ENCODE data around the gene PER3. TPM values are rescaled to one million over a fixed set of nuclear protein-coding genes. Genes with fewer than 3 reads are reported as not detected.

PER3 gene
- 1 to 10 TPM; 3.9 to 6.3 TPM for total RNA-seq
- 6.6 TPM for polyA plus RNA-seq (2013, experiment 1 of 2)
- polyA plus RNA-seq (2013, experiment 2 of 2), result 8.0 TPM
- long read RNA-seq, experiment 1, result 0 reads
- long read RNA-seq, experiment 2, partial matches to known transcripts, result 3 of 8 reads
- long read RNA-seq, experiment 2, other reads (novel, unspliced or antisense), result 5 of 8 reads
- long read RNA-seq, experiment 3, result 0 reads
- long read RNA-seq, experiment 4, partial matches to known transcripts, result 0 of 1 reads
- long read RNA-seq, experiment 4, other reads (novel, unspliced or antisense), result 1 of 1 reads

- H3K36me3 ChIP-seq (ENCODE audit: control insufficient read depth, insufficient read depth, low read length), result peaks cover 28% of the 10 kb centered on the region
- WGBS, 2 experiments (ENCODE audit: insufficient coverage in 1 of 2, insufficient read length in 1 of 2), result 0 to 1% methylated on average over 9 to 90 of the region's 90 CpGs
- no peaks in the 10 kb centered on the region for H3K27me3 ChIP-seq (ENCODE audit: control insufficient read depth, insufficient read depth, low read length, poor library complexity, severe bottlenecking)
- Mint-ChIP-seq H3K9me3 (peaks cover 11% of the 10 kb centered on the region), H3K27ac (peak within 1 kb of the TSS; percentile 39), H3K4me3 (peak within 1 kb of the TSS; percentile 64), H3K4me1 (no peaks in the 10 kb centered on the region), H3K36me3 (ENCODE audit: low read depth) (peaks cover 47% of the 10 kb centered on the region), H3K27me3 (ENCODE audit: insufficient read depth) (peaks cover 11% of the 10 kb centered on the region)
- peak within 1 kb of the TSS; percentile 11 for H3K9ac ChIP-seq (ENCODE audit: extremely low read depth, low read length, poor library complexity, severe bottlenecking)
- TF ChIP-seq CTCF (conservative IDR thresholded peaks at IDR 0.05), result no peak
- H3K9me3 ChIP-seq (ENCODE audit: control insufficient read depth, low read length), result peaks cover 12% of the 10 kb centered on the region
- H3K4me3 ChIP-seq (ENCODE audit: low read length), result peak within 1 kb of the TSS; percentile 78
- H3K4me1 ChIP-seq (ENCODE audit: control insufficient read depth, insufficient read depth, low read length), result no peaks in the 10 kb centered on the region
- no peak within 1 kb of the TSS for H3K27ac ChIP-seq (ENCODE audit: low read depth, low read length)
- peak; percentile 99 for DNase-seq
Measured at GRCh38 chr1:7783826-7784491, at the start of gene PER3. TSS of gene PER3 (plus strand) at chr1:7784291. CDS start at chr1:7784878, 587 bp downstream.

GRCh38 chr1:7738044-7738443 is 46.0 kb upstream of the PER3 start:
- Histone ChIP-seq H3K4me3 (ENCODE audit: low read length) (no peak overlapping the region), H3K36me3 (ENCODE audit: control insufficient read depth, insufficient read depth, low read length) (peaks cover 41% of the 10 kb centered on the region), H3K27me3 (ENCODE audit: control insufficient read depth, insufficient read depth, low read length, poor library complexity, severe bottlenecking) (no peaks in the 10 kb centered on the region), H3K27ac (ENCODE audit: low read depth, low read length) (no peak overlapping the region), H3K4me1 (ENCODE audit: control insufficient read depth, insufficient read depth, low read length) (no peaks in the 10 kb centered on the region), H3K9ac (ENCODE audit: extremely low read depth, low read length, poor library complexity, severe bottlenecking) (no peak overlapping the region), H3K9me3 (ENCODE audit: control insufficient read depth, low read length) (no peaks in the 10 kb centered on the region)
- Mint-ChIP-seq H3K27me3 (ENCODE audit: insufficient read depth) (no peaks in the 10 kb centered on the region), H3K4me1 (no peaks in the 10 kb centered on the region), H3K4me3 (no peak overlapping the region), H3K36me3 (ENCODE audit: low read depth) (peaks cover 63% of the 10 kb centered on the region), H3K9me3 (no peaks in the 10 kb centered on the region), H3K27ac (no peak overlapping the region)
- 93% methylated on average over 4 to 6 of the region's 6 CpGs for WGBS, 2 experiments (ENCODE audit: insufficient coverage in 1 of 2, insufficient read length in 1 of 2)
- no peak for TF ChIP-seq CTCF (conservative IDR thresholded peaks at IDR 0.05)
- no peak for DNase-seq

- H3K36me3 ChIP-seq (ENCODE audit: control insufficient read depth, insufficient read depth, low read length), result peaks cover 42% of the 10 kb centered on the region
- DNase-seq, result no peak
- H3K9ac ChIP-seq (ENCODE audit: extremely low read depth, low read length, poor library complexity, severe bottlenecking), result no peak overlapping the region
- H3K27me3 ChIP-seq (ENCODE audit: control insufficient read depth, insufficient read depth, low read length, poor library complexity, severe bottlenecking), result no peaks in the 10 kb centered on the region
- H3K4me1 ChIP-seq (ENCODE audit: control insufficient read depth, insufficient read depth, low read length), result peaks cover 3% of the 10 kb centered on the region
- Mint-ChIP-seq H3K27ac (no peak overlapping the region), H3K4me1 (peaks cover 3% of the 10 kb centered on the region), H3K4me3 (no peak overlapping the region), H3K36me3 (ENCODE audit: low read depth) (peaks cover 60% of the 10 kb centered on the region), H3K27me3 (ENCODE audit: insufficient read depth) (no peaks in the 10 kb centered on the region), H3K9me3 (no peaks in the 10 kb centered on the region)
- H3K27ac ChIP-seq (ENCODE audit: low read depth, low read length), result no peak overlapping the region
- no peak for TF ChIP-seq CTCF (conservative IDR thresholded peaks at IDR 0.05)
- no peak overlapping the region for H3K4me3 ChIP-seq (ENCODE audit: low read length)
- WGBS, 2 experiments (ENCODE audit: insufficient coverage in 1 of 2, insufficient read length in 1 of 2), result 94 to 98% methylated on average over 5 to 6 of the region's 6 CpGs
- no peaks in the 10 kb centered on the region for H3K9me3 ChIP-seq (ENCODE audit: control insufficient read depth, low read length)
Measured at GRCh38 chr1:7743346-7743745, 40.7 kb upstream of the PER3 start.

All from endodermal cell (in vitro differentiated cells).